ENCODE results near the gene BRIP1. TPM values are rescaled to one million over a fixed set of nuclear protein-coding genes. Genes with fewer than 3 reads are reported as not detected.

The BRIP1 gene
- polyA plus RNA-seq, 1 of the 3 experiments (the other 2 are of a cell fraction) = 2.0 TPM

DNA sequence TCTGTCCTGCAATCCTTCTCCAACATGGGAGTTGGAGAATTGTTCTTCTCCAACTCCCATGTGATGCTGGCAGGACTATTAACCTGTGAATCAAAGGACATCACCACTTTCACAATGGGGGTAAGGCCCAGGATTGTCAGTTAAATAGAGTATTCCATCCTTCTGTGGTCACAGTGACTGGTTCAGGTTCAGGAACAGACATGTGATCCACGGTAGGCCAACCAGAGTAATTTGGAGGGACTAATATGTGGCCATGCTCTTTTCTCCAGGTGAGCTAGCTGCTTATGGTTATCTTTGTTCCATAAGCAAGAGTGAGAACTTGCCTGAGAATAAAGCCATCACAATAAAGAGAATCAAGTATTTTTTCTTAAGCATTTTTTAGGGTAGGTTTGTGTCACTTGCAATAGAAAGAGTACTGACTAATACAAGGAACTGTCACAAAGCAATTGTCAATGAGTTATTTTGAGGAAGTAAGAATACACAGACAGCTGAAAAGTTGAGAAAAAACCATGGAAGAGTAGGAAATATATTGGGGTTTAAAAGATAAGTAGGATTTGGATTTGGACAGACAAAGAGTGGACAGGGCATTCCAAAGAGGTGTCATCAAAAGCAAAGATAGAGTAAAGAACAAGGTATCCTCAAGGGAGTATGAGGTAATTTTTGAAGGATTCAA is 63.4 kb downstream of the BRIP1 start:
- peaks cover 38 to 65% of the 10 kb centered on the region in 2 experiments for H3K36me3 ChIP-seq (replicated peaks in 1 of 2; ENCODE audit: control insufficient read depth in 1 of 2, insufficient read depth in 2 of 2, low read length in 1 of 2)
- no peaks in the 10 kb centered on the region for H4K20me1 ChIP-seq (ENCODE audit: insufficient read depth)
- no peak overlapping the region for H3K4me2 ChIP-seq
- CTCF ChIA-PET = interaction anchor here (0.9 to 1.2 kb wide), 4 partner anchors 9 to 27 kb away, joined by 3 to 4 read pairs (median 3); no protein-coding TSS in a partner anchor
- DNase-seq = no peak
- H3K9ac ChIP-seq = no peak overlapping the region
- no peaks in the 10 kb centered on the region; a peak in 1 of 4 replicates for H3K4me1 ChIP-seq (ENCODE audit: control insufficient read depth in 1 of 2, insufficient read depth in 2 of 2, low read depth in 1 of 2, low read length in 1 of 2)
- TF ChIP-seq FOSL2 (IDR thresholded peaks at IDR 0.05; ENCODE audit: borderline replicate concordance, low read depth) = no peak
- TF ChIP-seq TEAD4 (IDR thresholded peaks at IDR 0.05; ENCODE audit: borderline replicate concordance, insufficient read depth) = no peak
- no peak for TF ChIP-seq TCF12 (IDR thresholded peaks at IDR 0.05)
- TF ChIP-seq, protein P1, sequence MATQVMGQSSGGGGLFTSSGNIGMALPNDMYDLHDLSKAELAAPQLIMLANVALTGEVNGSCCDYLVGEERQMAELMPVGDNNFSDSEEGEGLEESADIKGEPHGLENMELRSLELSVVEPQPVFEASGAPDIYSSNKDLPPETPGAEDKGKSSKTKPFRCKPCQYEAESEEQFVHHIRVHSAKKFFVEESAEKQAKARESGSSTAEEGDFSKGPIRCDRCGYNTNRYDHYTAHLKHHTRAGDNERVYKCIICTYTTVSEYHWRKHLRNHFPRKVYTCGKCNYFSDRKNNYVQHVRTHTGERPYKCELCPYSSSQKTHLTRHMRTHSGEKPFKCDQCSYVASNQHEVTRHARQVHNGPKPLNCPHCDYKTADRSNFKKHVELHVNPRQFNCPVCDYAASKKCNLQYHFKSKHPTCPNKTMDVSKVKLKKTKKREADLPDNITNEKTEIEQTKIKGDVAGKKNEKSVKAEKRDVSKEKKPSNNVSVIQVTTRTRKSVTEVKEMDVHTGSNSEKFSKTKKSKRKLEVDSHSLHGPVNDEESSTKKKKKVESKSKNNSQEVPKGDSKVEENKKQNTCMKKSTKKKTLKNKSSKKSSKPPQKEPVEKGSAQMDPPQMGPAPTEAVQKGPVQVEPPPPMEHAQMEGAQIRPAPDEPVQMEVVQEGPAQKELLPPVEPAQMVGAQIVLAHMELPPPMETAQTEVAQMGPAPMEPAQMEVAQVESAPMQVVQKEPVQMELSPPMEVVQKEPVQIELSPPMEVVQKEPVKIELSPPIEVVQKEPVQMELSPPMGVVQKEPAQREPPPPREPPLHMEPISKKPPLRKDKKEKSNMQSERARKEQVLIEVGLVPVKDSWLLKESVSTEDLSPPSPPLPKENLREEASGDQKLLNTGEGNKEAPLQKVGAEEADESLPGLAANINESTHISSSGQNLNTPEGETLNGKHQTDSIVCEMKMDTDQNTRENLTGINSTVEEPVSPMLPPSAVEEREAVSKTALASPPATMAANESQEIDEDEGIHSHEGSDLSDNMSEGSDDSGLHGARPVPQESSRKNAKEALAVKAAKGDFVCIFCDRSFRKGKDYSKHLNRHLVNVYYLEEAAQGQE (IDR thresholded peaks at IDR 0.05; ENCODE audit: low read depth, low read length) = no peak
- no peak for TF ChIP-seq SIN3A (IDR thresholded peaks at IDR 0.05; ENCODE audit: borderline replicate concordance, low read depth, low read length)
- no peak for TF ChIP-seq CHD2 (IDR thresholded peaks at IDR 0.05; ENCODE audit: low read length, partially characterized antibody)
- no peak for TF ChIP-seq POLR2AphosphoS5 (IDR thresholded peaks at IDR 0.05; ENCODE audit: low read depth, low read length)
- TF ChIP-seq MXI1 (IDR thresholded peaks at IDR 0.05; ENCODE audit: low read depth, low read length) = no peak
- H2AFZ ChIP-seq (ENCODE audit: low read depth) = no peak overlapping the region
- 100% methylated on average over 1 of the region's 1 CpG for WGBS (ENCODE audit: low lambda C conversion rate)
- no peak overlapping the region for H3K4me3 ChIP-seq (ENCODE audit: low read depth in 2 of 2, low read length in 1 of 2)
- POLR2A ChIA-PET = no interaction called here
- no peaks in the 10 kb centered on the region for H3K9me3 ChIP-seq
- peaks cover 6% of the 10 kb centered on the region; the same call in 1 of the 2 replicates for H3K79me2 ChIP-seq (ENCODE audit: insufficient read depth)
- no peak overlapping the region for H3K27ac ChIP-seq (ENCODE audit: low read depth in 2 of 2, low read length in 1 of 2)
- H3F3A ChIP-seq (replicated peaks; ENCODE audit: insufficient read depth) = peaks cover 4% of the 10 kb centered on the region
- H3K27me3 ChIP-seq (ENCODE audit: insufficient read depth) = no peaks in the 10 kb centered on the region
- no peaks in the 10 kb centered on the region for H3K9me2 ChIP-seq

DNA sequence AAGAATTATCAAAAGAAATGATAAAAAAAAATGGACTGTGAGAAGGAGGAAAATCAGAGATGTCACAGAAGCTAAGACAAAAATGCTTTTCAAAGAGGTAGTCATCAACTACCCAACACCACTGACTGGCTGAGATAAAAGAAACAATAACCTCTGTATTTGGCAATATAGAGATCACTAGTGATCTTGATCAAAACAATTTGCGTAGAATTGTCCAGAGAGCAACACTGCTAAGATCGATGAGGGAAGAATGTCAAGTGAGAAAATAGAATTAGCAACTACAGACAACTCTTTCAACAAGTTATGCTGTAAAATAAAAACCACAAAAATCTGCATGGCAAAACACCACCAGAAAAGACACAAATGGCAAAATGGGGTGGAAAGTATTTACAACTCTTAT is 66.0 kb downstream of the BRIP1 start:
- H3K9me3 ChIP-seq = no peaks in the 10 kb centered on the region
- H3K9me2 ChIP-seq = no peaks in the 10 kb centered on the region
- H3K27me3 ChIP-seq (ENCODE audit: insufficient read depth) = no peaks in the 10 kb centered on the region
- H3F3A ChIP-seq (replicated peaks; ENCODE audit: insufficient read depth) = peaks cover 4% of the 10 kb centered on the region
- no peaks in the 10 kb centered on the region; the same call in 1 of the 2 replicates for H3K79me2 ChIP-seq (ENCODE audit: insufficient read depth)
- no peak overlapping the region for H3K9ac ChIP-seq
- TF ChIP-seq SIN3A (IDR thresholded peaks at IDR 0.05; ENCODE audit: borderline replicate concordance, low read depth, low read length) (no peak), GABPA (IDR thresholded peaks at IDR 0.05; ENCODE audit: low read depth) (no peak), CHD2 (IDR thresholded peaks at IDR 0.05; ENCODE audit: low read length, partially characterized antibody) (no peak), NFIC (IDR thresholded peaks at IDR 0.05; ENCODE audit: borderline replicate concordance) (no peak), TCF12 (IDR thresholded peaks at IDR 0.05) (no peak), RFX5 (IDR thresholded peaks at IDR 0.05; ENCODE audit: low read length) (no peak), MXI1 (IDR thresholded peaks at IDR 0.05; ENCODE audit: low read depth, low read length) (no peak), RAD21 (IDR thresholded peaks at IDR 0.05; ENCODE audit: low read length) (no peak), POLR2AphosphoS5 (IDR thresholded peaks at IDR 0.05; ENCODE audit: low read depth, low read length) (no peak), RXRA (IDR thresholded peaks at IDR 0.05; ENCODE audit: borderline replicate concordance, low read depth) (no peak), GATA2 (CRISPR knock-in tag; IDR thresholded peaks at IDR 0.05) (no peak), FOSL2 (IDR thresholded peaks at IDR 0.05; ENCODE audit: borderline replicate concordance, low read depth) (no peak), TAF1 (IDR thresholded peaks at IDR 0.05; ENCODE audit: borderline replicate concordance, low read depth, low read length) (no peak), YY1 (IDR thresholded peaks at IDR 0.05; ENCODE audit: low read depth) (no peak)
- TF ChIP-seq, protein P1 (IDR thresholded peaks at IDR 0.05; ENCODE audit: low read depth, low read length) = no peak
- no peak for DNase-seq
- H3K4me2 ChIP-seq = no peak overlapping the region
- WGBS (ENCODE audit: low lambda C conversion rate) = 96% methylated on average over 2 of the region's 2 CpGs
- peaks cover 46 to 74% of the 10 kb centered on the region in 2 experiments for H3K36me3 ChIP-seq (replicated peaks in 1 of 2; ENCODE audit: control insufficient read depth in 1 of 2, insufficient read depth in 2 of 2, low read length in 1 of 2)
- POLR2A ChIA-PET = no interaction called here
- no peak overlapping the region for H3K27ac ChIP-seq (ENCODE audit: low read depth in 2 of 2, low read length in 1 of 2)
- no peak overlapping the region for H3K4me3 ChIP-seq (ENCODE audit: low read depth in 2 of 2, low read length in 1 of 2)
- CTCF ChIA-PET = no interaction called here
- H3K4me1 ChIP-seq (ENCODE audit: control insufficient read depth in 1 of 2, insufficient read depth in 2 of 2, low read depth in 1 of 2, low read length in 1 of 2) = no peaks in the 10 kb centered on the region
- H4K20me1 ChIP-seq (ENCODE audit: insufficient read depth) = no peaks in the 10 kb centered on the region
- H2AFZ ChIP-seq (ENCODE audit: low read depth) = no peak overlapping the region

Data from SK-N-SH (cell line).